ENCODE data around the gene DTNB.

DTNB gene

GRCh38 chr2:25453199-25453905 lies 220.0 kb downstream of the DTNB start:
- POLR2A ChIA-PET, result no interaction called here
- no peak for DNase-seq (ENCODE audit: low read depth, low spot score)
- CTCF ChIA-PET, result interaction anchor here (0.9 kb wide), 1 partner anchor 92 kb away, joined by 4 read pairs; no protein-coding TSS in a partner anchor
- TF ChIP-seq CTCF (IDR thresholded peaks at IDR 0.05; ENCODE audit: insufficient read depth, low read length, missing control alignments), result no peak
- no peak overlapping the region for H3K4me3 ChIP-seq (ENCODE audit: low read depth, low read length)

GRCh38 chr2:25448808-25449207 lies 224.6 kb downstream of the DTNB start:
- no peak for TF ChIP-seq CTCF (IDR thresholded peaks at IDR 0.05; ENCODE audit: insufficient read depth, low read length, missing control alignments)
- no peak overlapping the region for H3K4me3 ChIP-seq (ENCODE audit: low read depth, low read length)
- POLR2A ChIA-PET, result no interaction called here
- no peak for DNase-seq (ENCODE audit: low read depth, low spot score)
- CTCF ChIA-PET, result no interaction called here

- DNase-seq (ENCODE audit: low read depth, low spot score), result no peak
- no peak for TF ChIP-seq CTCF (IDR thresholded peaks at IDR 0.05; ENCODE audit: insufficient read depth, low read length, missing control alignments)
- no peak overlapping the region for H3K4me3 ChIP-seq (ENCODE audit: low read depth, low read length)
- ChIA-PET POLR2A (no interaction called here), CTCF (no interaction called here)
These were observed 226.4 kb downstream of the DTNB start for GRCh38 chr2:25447018-25447417.

GRCh38 chr2:25446122-25446521 lies 227.3 kb downstream of the DTNB start:
- DNase-seq (ENCODE audit: low read depth, low spot score), result no peak
- CTCF ChIA-PET, result no interaction called here
- no peak overlapping the region for H3K4me3 ChIP-seq (ENCODE audit: low read depth, low read length)
- TF ChIP-seq CTCF (IDR thresholded peaks at IDR 0.05; ENCODE audit: insufficient read depth, low read length, missing control alignments), result no peak
- POLR2A ChIA-PET, result no interaction called here

- no peak for DNase-seq (ENCODE audit: low read depth, low spot score)
- no peak overlapping the region for H3K4me3 ChIP-seq (ENCODE audit: low read depth, low read length)
- POLR2A ChIA-PET, result no interaction called here
- CTCF ChIA-PET, result interaction anchor here (1.5 kb wide), 1 partner anchor 14 kb away, joined by 3 read pairs; no protein-coding TSS in a partner anchor
- no peak for TF ChIP-seq CTCF (IDR thresholded peaks at IDR 0.05; ENCODE audit: insufficient read depth, low read length, missing control alignments)
These were observed 227.9 kb downstream of the DTNB start for GRCh38 chr2:25445464-25445863.

- ChIA-PET CTCF (interaction anchor here (1.5 kb wide), 1 partner anchor 14 kb away, joined by 3 read pairs; no protein-coding TSS in a partner anchor), POLR2A (no interaction called here)
- no peak for DNase-seq (ENCODE audit: low read depth, low spot score)
- H3K4me3 ChIP-seq (ENCODE audit: low read depth, low read length), result no peak overlapping the region
- no peak for TF ChIP-seq CTCF (IDR thresholded peaks at IDR 0.05; ENCODE audit: insufficient read depth, low read length, missing control alignments)
These were observed 228.6 kb downstream of the DTNB start for GRCh38 chr2:25444608-25445270.

Data from AG04449 (cell line).